ENCODE measurements around the gene POU3F4.

The POU3F4 gene

GRCh38 chrX:83508006-83508405 is at the start of gene POU3F4:
TSS of gene POU3F4 (plus strand) at chrX:83508290. CDS start at chrX:83508325, 35 bp downstream.
- DNase-seq = no peak

GRCh38 chrX:83469551-83469950 is 38.5 kb upstream of the POU3F4 start:
- DNase-seq = no peak

- no peak for DNase-seq
These were observed 12.2 kb upstream of the POU3F4 start for GRCh38 chrX:83495898-83496297.

- DNase-seq = no peak
These were observed 7.1 kb upstream of the POU3F4 start for GRCh38 chrX:83501003-83501402.

GRCh38 chrX:83501530-83501929 is 6.6 kb upstream of the POU3F4 start:
- no peak for DNase-seq

- DNase-seq = no peak
These were observed 3.2 kb upstream of the POU3F4 start for GRCh38 chrX:83504721-83505479.

GRCh38 chrX:83508526-83509253 is 600 bp downstream of the POU3F4 start:
- no peak for DNase-seq

- no peak for DNase-seq
These were observed 1.2 kb downstream of the POU3F4 start for GRCh38 chrX:83509254-83509801.

- DNase-seq = no peak
These were observed 2.5 kb downstream of the POU3F4 start for GRCh38 chrX:83510510-83511062.

GRCh38 chrX:83511208-83511607 is 3.1 kb downstream of the POU3F4 start:
- DNase-seq = no peak

- DNase-seq = no peak
These were observed 4.0 kb downstream of the POU3F4 start for GRCh38 chrX:83512111-83512510.

- no peak for DNase-seq
These were observed 8.5 kb downstream of the POU3F4 start for GRCh38 chrX:83516597-83516996.

- no peak for DNase-seq
These were observed 13.8 kb downstream of the POU3F4 start for GRCh38 chrX:83521905-83522304.

GRCh38 chrX:83529950-83530349 is 21.9 kb downstream of the POU3F4 start:
- DNase-seq = no peak

GRCh38 chrX:83535417-83536196 is 27.5 kb downstream of the POU3F4 start:
- DNase-seq = no peak
